Prostate gland (tissue), 2 donors: ENCODE results near the gene ZNF516. TPM values are rescaled to one million over a fixed set of nuclear protein-coding genes. Genes with fewer than 3 reads are reported as not detected.

Source experiments
- DNase-seq: peaks from one replicate; pipeline ENCODE4 v3.0.0-alpha.2; 2019; ENCODE audit warnings: low spot score
- H3K27ac ChIP-seq, 2 donors: fragments of 200-600 bp; sonication (generic); 2 replicates each; pipeline ENCODE4 v1.5.1; 2017 to 2019
- H3K27me3 ChIP-seq: fragments of 200-600 bp; sonication (generic); replicated peaks from 2 replicates; pipeline ENCODE4 v1.5.1; 2019; ENCODE audit not compliant: insufficient read depth
- H3K36me3 ChIP-seq, 2 donors: fragments of 200-600 bp; sonication (generic); 1 replicate in 1 of 2; 2 replicates in 1 of 2; pipeline versions ENCODE4 v1.5.1 to v1.8.1; 2017 to 2019
- H3K4me1 ChIP-seq: fragments of 200-600 bp; sonication (generic); replicated peaks from 2 replicates; pipeline ENCODE4 v1.5.1; 2019
- H3K4me3 ChIP-seq, 2 donors: fragments of 200-600 bp; sonication (generic); 2 replicates each; pipeline ENCODE4 v1.5.1; 2017 to 2019
- H3K9me3 ChIP-seq: fragments of 200-600 bp; sonication (generic); 2 replicates; pipeline ENCODE4 v1.5.1; 2017
- CTCF ChIP-seq, 4 experiments: fragments of 200-600 bp in 2 of 4; fragments of 450-650 bp in 2 of 4; sonication (generic) in 2 of 4; IDR thresholded peaks; 1 replicate in 3 of 4; 2 replicates in 1 of 4; pipeline ENCODE4 v1.5.1; 2016 to 2019; ENCODE audit warnings: antibody characterized with exemption in 4 of 4, mild to moderate bottlenecking in 2 of 4, moderate library complexity in 2 of 4
- POLR2A ChIP-seq: fragments of 450-650 bp; IDR thresholded peaks from one replicate; pipeline ENCODE4 v1.6.1; 2016; ENCODE audit warnings: antibody characterized with exemption, mild to moderate bottlenecking
- POLR2AphosphoS5 ChIP-seq: sonication (generic); formaldehyde crosslinking; IDR thresholded peaks from one replicate; pipeline ENCODE4 v1.6.1; 2017; ENCODE audit warnings: antibody characterized with exemption
- WGBS: methylation state at CpG from one replicate; pipeline ENCODE4 v1.1.5; 2018; 5-methylcytosine and 5-hydroxymethylcytosine counted together
- intact Hi-C: fragments of 100-400 bp; cut with DNase I; formaldehyde crosslinking; loops from one replicate; pipeline ENCODE4 v1.14.2; 2022
- total RNA-seq, 2 donors: library from RNA; depleted of rRNA; stranded (reverse); fragments of >200 nt; gene quantifications; one replicate each; pipeline ENCODE4 v1.1.0, GENCODE V29; 2016

The ZNF516 gene
- total RNA-seq, 2 donors from 2014 or later, result 25.0 to 158 TPM

DNA sequence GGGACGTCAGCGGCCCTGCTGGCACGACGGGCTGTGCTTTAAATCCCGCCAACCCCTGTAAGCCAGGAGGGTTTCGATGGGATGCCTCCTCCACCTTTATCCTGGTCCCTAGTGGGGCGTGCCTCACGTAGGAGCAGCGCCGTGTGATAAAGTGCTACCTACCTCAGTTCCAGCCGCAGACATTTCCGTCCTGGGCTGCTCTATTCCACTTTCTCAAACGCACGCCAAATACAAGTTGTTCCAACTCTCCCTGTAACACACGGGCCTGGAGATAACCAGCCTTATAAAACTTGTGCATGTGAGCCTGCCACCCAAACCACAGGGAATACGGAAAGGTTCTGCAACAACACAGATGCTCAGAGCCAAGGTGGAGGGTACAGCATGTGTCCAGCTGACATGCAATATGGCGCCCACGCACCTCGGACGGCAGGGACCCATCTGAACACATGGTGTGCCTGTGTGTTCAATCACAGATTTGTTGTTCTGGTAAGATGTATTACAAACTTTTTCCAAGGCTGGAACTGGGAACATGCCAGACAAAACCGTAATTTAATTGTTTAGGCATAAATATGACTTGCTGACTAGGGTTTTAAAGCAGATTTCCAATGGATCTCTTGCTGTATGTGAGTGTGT, 47.7 kb downstream of the ZNF516 start:
- 47% methylated on average over 21 of the region's 21 CpGs for WGBS
- Histone ChIP-seq H3K4me1 (peaks cover 10% of the 10 kb centered on the region), H3K4me3 (no peak overlapping the region), H3K27me3 (no peaks in the 10 kb centered on the region), H3K36me3 (peaks cover 0 to 6% of the 10 kb centered on the region in 2 donors), H3K27ac (peak overlapping the region; percentile 47 to 84), H3K9me3 (no peaks in the 10 kb centered on the region)
- no peak for DNase-seq
- intact Hi-C loops, result loop anchor here (5.0 to 10.0 kb wide), 2 partner anchors 45 to 1243 kb away; partner anchors contain the start of gene PTGR3
- TF ChIP-seq POLR2AphosphoS5 (peak; percentile 48), CTCF (IDR thresholded peaks at IDR 0.05) (no peak)

DNA sequence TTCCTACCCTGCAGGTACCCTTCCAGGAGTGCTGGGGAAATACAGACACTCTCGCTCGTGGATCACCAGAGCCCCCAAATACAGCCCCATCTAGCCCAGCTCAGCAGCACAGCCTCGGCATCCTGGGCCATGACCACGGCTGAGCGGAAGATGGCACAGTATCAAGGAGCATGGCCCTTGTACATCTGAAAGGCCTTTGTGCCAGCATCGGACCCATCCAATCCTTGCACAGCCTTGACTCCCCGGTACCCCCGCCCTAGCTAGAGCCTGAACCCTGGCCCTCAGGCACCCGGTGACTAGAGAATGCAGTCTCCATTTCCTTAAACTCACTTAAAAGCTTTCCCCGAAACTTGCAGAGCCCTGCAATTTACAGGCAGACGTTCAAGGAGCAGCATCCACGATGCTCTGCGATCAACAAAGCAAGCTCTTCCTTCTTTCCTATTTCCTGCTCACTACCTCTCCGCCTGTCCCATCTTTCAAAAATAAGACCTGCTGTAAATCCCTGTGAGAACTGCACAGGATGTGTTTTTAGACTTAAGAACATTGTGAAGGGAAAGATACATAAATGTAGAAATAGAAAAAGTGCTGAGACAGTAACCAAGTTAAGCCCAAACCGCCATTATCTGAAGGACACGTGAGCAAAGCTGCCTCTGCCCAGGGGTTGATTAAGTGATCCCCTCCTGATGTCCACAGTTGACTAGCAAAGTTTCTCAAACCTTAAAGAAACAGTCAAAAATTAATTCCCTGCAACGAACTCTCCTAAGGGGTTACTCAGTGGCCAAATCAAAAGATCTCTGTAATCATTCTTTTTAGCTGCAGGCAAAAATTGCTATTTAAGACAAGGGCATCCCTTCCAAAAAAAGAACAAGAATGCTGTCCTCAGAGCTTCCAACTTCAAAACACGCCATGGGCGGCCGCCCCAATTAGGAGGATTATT, 48.5 kb downstream of the ZNF516 start:
- H3K9me3 ChIP-seq, result no peaks in the 10 kb centered on the region
- H3K4me3 ChIP-seq, result no peak overlapping the region
- 59% methylated on average over 20 of the region's 20 CpGs for WGBS
- no peaks in the 10 kb centered on the region for H3K27me3 ChIP-seq
- H3K36me3 ChIP-seq, result peaks cover 0 to 13% of the 10 kb centered on the region in 2 donors
- peaks cover 5% of the 10 kb centered on the region for H3K4me1 ChIP-seq
- TF ChIP-seq CTCF (IDR thresholded peaks at IDR 0.05), result no peak
- no peak for TF ChIP-seq POLR2A
- TF ChIP-seq POLR2AphosphoS5, result no peak
- intact Hi-C loops, result loop anchor here (5.0 to 10.0 kb wide), 2 partner anchors 46 to 1242 kb away; partner anchors contain the start of gene PTGR3
- H3K27ac ChIP-seq, result peak overlapping the region; percentile 47 to 84
- no peak for DNase-seq

DNA sequence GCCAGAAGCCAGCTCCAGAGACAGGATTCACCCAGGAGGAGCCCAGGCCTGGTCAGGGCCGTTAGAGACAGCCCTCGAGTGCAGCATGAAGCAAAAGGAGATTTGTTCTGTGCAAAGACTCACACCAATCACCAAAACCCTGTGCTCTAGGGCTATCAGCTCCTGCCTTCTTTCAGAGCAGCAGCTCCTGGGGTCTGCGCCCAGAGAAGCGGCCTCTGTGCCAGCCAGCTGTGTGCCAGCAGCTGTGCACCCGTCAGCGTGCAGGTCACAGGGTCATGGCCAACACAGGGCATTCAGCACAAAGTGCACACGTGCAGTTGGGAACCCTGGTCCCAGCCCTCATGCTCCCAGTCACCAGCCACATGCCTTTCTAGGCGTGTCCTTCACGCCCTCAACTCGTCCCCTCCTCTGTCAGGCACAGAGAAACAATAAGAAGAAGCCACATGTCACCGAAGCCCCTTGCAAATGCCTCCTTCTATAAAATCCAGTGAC, 49.3 kb downstream of the ZNF516 start:
- H3K27me3 ChIP-seq, result no peaks in the 10 kb centered on the region
- intact Hi-C loops, result loop anchor here (5.0 to 10.0 kb wide), 2 partner anchors 47 to 1241 kb away; partner anchors contain the start of gene PTGR3
- DNase-seq, result no peak
- peak overlapping the region; percentile 47 to 84 for H3K27ac ChIP-seq
- TF ChIP-seq CTCF (IDR thresholded peaks at IDR 0.05) (no peak), POLR2A (no peak), POLR2AphosphoS5 (no peak)
- H3K4me1 ChIP-seq, result peaks cover 5% of the 10 kb centered on the region
- H3K9me3 ChIP-seq, result no peaks in the 10 kb centered on the region
- WGBS, result 39% methylated on average over 8 of the region's 11 CpGs
- peaks cover 0 to 13% of the 10 kb centered on the region in 2 donors for H3K36me3 ChIP-seq
- H3K4me3 ChIP-seq, result no peak overlapping the region

- TF ChIP-seq CTCF (IDR thresholded peaks at IDR 0.05) (no peak), POLR2A (no peak), POLR2AphosphoS5 (no peak)
- intact Hi-C loops, result loop anchor here (5.0 to 10.0 kb wide), 2 partner anchors 47 to 1240 kb away; partner anchors contain the start of gene PTGR3
- peaks cover 5% of the 10 kb centered on the region for H3K4me1 ChIP-seq
These were observed 49.8 kb downstream of the ZNF516 start for GRCh38 chr18:76445275-76445674.

More at GRCh38 chr18:76445275-76445674, 49.8 kb downstream of the ZNF516 start:
- Histone ChIP-seq H3K4me3 (no peak overlapping the region), H3K9me3 (no peaks in the 10 kb centered on the region), H3K27ac (peak overlapping the region in 1 of 2 donors; percentile 84), H3K27me3 (no peaks in the 10 kb centered on the region), H3K36me3 (peaks cover 0 to 13% of the 10 kb centered on the region in 2 donors)
- WGBS, result 36% methylated on average over 3 of the region's 3 CpGs
- DNase-seq, result no peak
